GM12891 (cell line): Measurements from ENCODE around the gene DCDC1.

ENCODE experiments used
- DNase-seq: peaks from one replicate; pipeline ENCODE4 v3.0.0; 2011; ENCODE audit warnings: low spot score; ENCODE audit not compliant: insufficient read length
- FAIRE-seq: peaks from 2 replicates; lab custom pipeline; 2011; peaks lifted over from hg19 to GRCh38; lab: Jason Lieb, UNC
- PAX5 ChIP-seq: IDR thresholded peaks from 2 replicates; pipeline ENCODE4 v1.6.1; 2011; ENCODE audit warnings: low read length, moderate library complexity, mild to moderate bottlenecking; ENCODE audit not compliant: insufficient read depth, severe bottlenecking
- POLR2A ChIP-seq: IDR thresholded peaks from 2 replicates; pipeline ENCODE4 v1.6.1; 2011; ENCODE audit warnings: low read depth, low read length, control low read depth
- POLR2AphosphoS5 ChIP-seq: IDR thresholded peaks from 2 replicates; pipeline ENCODE4 v1.6.1; 2011; ENCODE audit warnings: low read depth, low read length, control low read depth
- POU2F2 ChIP-seq: IDR thresholded peaks from 2 replicates; pipeline ENCODE4 v1.6.1; 2011; ENCODE audit warnings: low read depth, mild to moderate bottlenecking, control low read depth, low read length, moderate library complexity
- SPI1 ChIP-seq: IDR thresholded peaks from 2 replicates; pipeline ENCODE4 v1.6.1; 2011; ENCODE audit warnings: low read depth, low read length, control low read depth
- TAF1 ChIP-seq: IDR thresholded peaks from 2 replicates; pipeline ENCODE4 v1.6.1; 2011; ENCODE audit warnings: low read depth, low read length, control low read depth

Gene DCDC1

DNA sequence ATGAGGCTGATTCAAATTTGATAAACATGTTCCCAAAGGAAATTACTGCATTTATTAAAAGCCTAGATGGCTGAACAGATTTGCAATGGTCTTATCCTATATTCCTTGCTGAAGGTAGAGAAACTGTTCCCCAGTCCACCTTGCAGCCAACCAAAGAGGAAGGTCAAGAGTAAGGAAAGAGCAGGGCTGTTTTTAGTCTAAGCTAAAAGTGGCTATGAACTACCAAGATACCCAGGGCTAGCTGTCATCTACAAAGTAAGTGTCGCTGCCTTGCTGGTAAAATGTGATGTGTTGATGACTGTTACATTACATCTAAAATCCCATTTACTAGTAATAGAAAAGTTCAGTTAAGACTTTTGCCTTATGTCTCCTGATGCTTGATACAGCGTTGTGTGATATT, 493.3 kb downstream of the DCDC1 start:
- TF ChIP-seq POU2F2 (no peak), PAX5 (no peak), POLR2AphosphoS5 (no peak), POLR2A (no peak), TAF1 (no peak), SPI1 (no peak)
- FAIRE-seq (no peak), DNase-seq (no peak)

DNA sequence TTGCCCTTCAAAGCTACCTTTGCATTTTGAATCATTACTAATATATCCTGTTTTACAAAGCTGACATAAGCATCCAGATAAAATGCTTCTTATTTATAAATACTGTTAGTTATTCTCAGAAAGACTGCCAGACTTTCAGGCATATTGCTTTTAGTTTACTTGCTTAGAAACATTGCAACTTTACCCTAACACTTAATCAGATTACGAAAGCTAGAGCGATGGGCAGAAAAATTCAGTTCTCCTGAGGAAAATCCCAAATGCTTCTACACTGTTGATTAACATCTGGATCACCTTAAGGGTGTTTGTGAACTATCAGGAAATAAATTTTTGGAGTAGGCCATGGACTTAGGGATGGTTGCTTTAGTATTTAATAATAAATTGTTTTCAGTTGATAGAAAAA, 493.7 kb downstream of the DCDC1 start:
- no peak for DNase-seq
- no peak for TF ChIP-seq POLR2A
- no peak for TF ChIP-seq SPI1
- no peak for TF ChIP-seq POLR2AphosphoS5
- no peak for TF ChIP-seq TAF1
- TF ChIP-seq POU2F2, result no peak
- TF ChIP-seq PAX5, result no peak
- no peak for FAIRE-seq

DNA sequence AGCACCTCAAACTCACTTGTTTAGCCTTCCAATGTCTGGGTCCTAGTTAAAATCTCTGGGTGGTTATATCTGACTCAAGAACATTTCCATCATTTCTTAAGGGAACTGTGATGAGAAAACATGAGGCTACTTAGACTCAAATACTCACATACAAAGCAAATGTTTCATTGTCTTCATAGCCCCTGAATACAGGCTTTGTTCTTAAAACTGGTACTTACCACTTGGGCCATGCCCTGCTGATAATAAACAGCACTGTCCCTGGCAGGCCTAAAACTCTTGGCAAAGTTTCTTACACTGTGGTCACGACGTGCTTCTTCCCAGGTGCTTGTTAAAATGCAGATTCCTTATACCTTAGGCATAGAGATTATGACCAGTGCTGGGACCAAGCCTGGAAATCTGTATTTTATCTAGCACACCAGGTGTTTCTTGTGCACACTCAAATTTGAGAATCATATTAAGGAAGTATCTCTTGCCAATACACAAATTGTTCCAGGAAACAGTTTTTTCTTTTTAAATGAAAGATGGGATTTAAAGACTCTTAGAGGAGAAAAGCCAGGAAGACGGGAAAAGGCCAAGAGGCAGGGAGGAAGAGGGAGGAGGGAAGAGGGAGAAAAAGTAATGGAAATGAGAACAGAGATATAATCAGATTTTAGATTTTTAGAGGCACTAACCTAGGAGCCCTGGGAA, 495.5 kb downstream of the DCDC1 start:
- FAIRE-seq, result no peak
- TF ChIP-seq SPI1 (no peak), POU2F2 (no peak), TAF1 (no peak), PAX5 (no peak), POLR2AphosphoS5 (no peak), POLR2A (no peak)
- no peak for DNase-seq

DNA sequence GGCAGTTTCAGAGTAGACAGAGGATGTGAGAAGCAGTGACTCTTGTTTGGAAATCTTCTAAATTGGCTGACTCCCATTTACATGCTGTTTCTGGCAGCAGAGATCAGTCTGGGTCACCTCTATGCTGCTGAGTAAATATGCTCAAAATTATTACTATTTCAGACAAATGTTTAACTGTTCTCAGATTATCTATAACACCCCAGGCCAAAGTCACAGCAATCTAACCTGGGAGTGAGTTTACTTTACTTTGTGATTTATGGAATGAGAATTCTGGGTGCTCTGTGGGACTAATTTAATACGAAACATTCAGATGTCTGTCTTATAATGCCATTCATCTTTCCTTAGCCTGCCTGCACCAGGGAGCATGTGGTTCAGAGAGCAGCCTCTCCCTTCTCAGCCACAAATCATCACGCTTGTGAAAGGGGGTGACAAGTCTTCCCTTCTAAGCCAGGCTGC, 500.9 kb downstream of the DCDC1 start:
- FAIRE-seq, result no peak
- no peak for DNase-seq
- TF ChIP-seq POLR2A, result no peak
- no peak for TF ChIP-seq SPI1

DNA sequence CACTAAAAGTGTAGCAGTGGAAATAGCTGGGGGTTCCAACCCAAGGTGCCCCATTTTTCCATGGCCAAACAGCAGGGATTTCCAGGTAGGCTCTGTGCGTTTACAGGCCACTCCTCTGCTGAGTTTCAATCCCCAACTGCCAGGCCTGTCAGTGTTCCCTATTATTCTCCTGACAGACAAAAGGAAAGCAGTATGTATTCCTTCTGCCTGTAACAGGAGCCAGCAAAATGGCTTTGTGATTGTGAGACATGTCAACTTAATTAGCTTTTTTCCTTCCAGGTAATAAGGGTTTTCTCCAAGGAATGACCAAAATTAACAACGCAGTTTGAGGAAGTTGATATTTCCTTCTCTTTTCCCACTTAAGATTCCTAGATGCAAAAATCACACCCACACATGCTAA, 506.3 kb downstream of the DCDC1 start:
- no peak for TF ChIP-seq POLR2AphosphoS5
- FAIRE-seq (no peak), DNase-seq (no peak)

DNA sequence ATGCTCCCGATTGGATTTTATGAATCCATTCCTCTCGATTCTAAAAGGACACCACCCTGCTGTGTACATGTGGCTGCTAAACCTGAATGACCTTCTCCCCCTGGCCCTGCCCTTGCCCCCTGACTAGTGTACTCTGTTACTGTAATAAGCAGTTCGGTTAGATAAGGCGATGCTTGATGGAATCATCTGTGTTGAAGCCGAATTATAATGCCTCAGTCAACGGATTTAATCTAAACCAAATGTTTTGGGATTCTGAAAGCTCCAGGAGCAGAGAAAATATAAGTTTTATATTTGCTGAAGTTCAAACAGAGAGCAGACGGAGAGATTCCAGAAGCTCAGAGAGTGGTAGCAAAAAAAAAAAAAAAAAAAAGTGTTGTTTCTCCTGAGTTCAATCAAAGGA, 508.0 kb downstream of the DCDC1 start:
- FAIRE-seq (no peak), DNase-seq (no peak)
- TF ChIP-seq TAF1 (no peak), POU2F2 (no peak), PAX5 (no peak), SPI1 (no peak), POLR2A (no peak), POLR2AphosphoS5 (no peak)

DNA sequence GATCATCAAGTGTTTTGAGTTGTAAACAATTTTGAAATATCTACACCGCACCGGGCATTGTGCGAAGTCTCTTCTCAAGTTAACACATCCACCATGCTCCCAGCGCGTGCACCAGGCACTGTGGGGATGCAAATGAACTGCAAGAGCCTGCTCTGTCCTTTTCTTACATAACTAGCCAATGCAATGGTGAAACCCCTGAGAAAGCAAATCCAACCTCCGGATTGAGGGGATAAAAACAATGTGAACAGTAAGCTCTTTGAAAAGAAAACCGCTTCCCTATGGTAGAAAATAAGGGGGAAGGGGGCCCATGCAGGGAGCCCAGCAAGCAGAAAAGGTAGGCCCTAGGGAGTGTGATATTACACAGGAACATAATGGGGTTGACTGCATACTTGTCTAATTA, 508.5 kb downstream of the DCDC1 start:
- DNase-seq (no peak), FAIRE-seq (no peak)
- TF ChIP-seq TAF1 (no peak), POLR2A (no peak), PAX5 (no peak), POLR2AphosphoS5 (no peak), POU2F2 (no peak), SPI1 (no peak)

DNA sequence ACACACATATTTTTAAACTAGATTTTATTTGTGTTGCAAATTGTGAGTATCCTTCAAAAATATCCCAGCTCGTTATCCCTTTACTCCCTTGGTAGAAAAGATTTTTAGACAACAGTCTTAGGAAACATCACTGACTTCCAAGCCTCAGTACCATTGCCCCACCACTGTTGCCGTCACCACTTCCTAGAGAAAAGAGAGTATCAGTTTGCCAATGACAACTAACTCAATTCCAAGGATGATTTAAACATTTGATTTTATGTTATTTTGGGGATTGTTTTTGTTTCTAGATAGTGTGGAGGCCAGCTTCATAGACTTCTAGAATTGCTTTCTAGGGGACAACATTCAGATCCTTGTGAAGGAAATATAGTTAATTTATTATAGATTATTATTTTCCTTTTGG, 509.4 kb downstream of the DCDC1 start:
- no peak for DNase-seq
- FAIRE-seq, result no peak
- TF ChIP-seq PAX5 (no peak), TAF1 (no peak), POLR2A (no peak), SPI1 (no peak)

DNA sequence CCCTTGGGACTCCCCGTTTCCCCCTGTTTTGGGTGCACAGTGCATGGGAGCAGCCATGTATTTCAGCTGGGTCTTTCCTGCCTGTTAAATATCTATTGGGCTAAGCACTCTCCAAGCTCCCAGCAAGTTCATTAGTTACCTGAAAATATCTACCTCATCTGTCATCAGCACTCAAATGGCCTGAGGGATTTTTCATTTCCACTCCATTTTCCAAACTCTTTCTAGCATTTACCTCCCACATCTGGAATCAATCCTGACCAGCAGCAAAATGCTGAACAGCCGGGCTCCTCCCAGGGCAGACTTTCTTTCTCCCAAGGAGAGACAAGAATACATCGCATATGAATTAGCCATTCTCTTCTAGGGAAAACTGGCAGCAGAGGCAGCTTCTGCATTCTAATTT, 509.9 kb downstream of the DCDC1 start:
- FAIRE-seq (no peak), DNase-seq (no peak)
- TF ChIP-seq POLR2AphosphoS5 (no peak), POLR2A (no peak), SPI1 (no peak), POU2F2 (no peak), TAF1 (no peak), PAX5 (no peak)

DNA sequence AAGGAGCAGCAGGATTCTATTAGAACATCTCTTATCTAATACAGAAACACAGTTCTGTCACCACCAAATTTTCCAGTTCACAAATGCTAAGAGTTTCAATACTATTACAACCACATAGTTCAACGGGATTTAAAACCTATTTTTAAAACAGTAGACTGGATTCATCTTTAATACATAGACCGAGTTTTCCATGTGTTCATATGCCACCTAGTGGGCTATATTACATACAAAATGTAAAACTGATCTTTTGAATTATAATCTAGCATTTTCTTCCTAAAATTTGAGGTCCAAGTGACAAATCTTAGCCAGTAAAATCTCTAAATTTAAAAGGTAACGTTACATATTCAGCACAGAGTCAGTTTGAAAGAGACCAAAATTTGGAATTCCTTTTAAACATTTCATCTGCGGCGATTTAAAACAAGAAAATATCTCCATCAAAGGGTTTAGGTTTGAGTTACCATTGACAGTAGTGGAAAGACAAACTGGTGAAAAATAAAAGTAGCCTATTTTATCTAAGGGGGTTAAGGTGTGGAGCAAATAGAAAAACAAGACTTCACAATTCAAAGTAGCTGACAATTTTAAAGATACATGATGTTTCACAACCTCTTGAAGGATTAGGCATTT, 514.0 kb downstream of the DCDC1 start:
- FAIRE-seq (no peak), DNase-seq (no peak)
- TF ChIP-seq PAX5, result no peak
- no peak for TF ChIP-seq SPI1
- no peak for TF ChIP-seq TAF1
- TF ChIP-seq POU2F2, result no peak
- no peak for TF ChIP-seq POLR2A
- no peak for TF ChIP-seq POLR2AphosphoS5
